Retinal pigment epithelial cell (primary cell): ENCODE data around the gene HEMK1.

Experiments
- DNase-seq: peaks from one replicate; pipeline ENCODE4 v3.0.0-alpha.2; 2010; ENCODE audit warnings: low read depth
- H3K4me3 ChIP-seq: 2 replicates; pipeline ENCODE4 v1.5.1; 2011; ENCODE audit warnings: mild to moderate bottlenecking, low read length, control low read depth, moderate library complexity
- CTCF ChIP-seq: conservative IDR thresholded peaks from 2 replicates; pipeline ENCODE4 v1.5.1; 2011; ENCODE audit warnings: low read depth, low read length, control low read depth, inconsistent platforms

The HEMK1 gene

GRCh38 chr3:50616003-50616769 lies 46.9 kb downstream of the HEMK1 start:
- no peak for DNase-seq
- H3K4me3 ChIP-seq, result peak overlapping the region; percentile 73
- TF ChIP-seq CTCF, result peak; percentile 100

GRCh38 chr3:50616770-50617095 lies 47.4 kb downstream of the HEMK1 start:
- no peak for TF ChIP-seq CTCF
- H3K4me3 ChIP-seq, result peak overlapping the region; percentile 73
- no peak for DNase-seq

- peak within 1 kb of the TSS; percentile 73 for H3K4me3 ChIP-seq
- TF ChIP-seq CTCF, result no peak
- no peak for DNase-seq
Measured at GRCh38 chr3:50617096-50617791, 47.9 kb downstream of the HEMK1 start, which contains the start of gene MAPKAPK3. Gene MAPKAPK3, plus strand, starts transcription at chr3:50617151. Its CDS starts 415 bp downstream, at chr3:50617566.

GRCh38 chr3:50617911-50618481 lies 48.7 kb downstream of the HEMK1 start:
- peak overlapping the region; percentile 73 for H3K4me3 ChIP-seq
- DNase-seq, result no peak
- TF ChIP-seq CTCF, result no peak

GRCh38 chr3:50620420-50620819 lies 51.1 kb downstream of the HEMK1 start:
- H3K4me3 ChIP-seq, result no peak overlapping the region
- TF ChIP-seq CTCF, result peak; percentile 11
- DNase-seq, result no peak

- DNase-seq, result no peak
- no peak for TF ChIP-seq CTCF
- no peak overlapping the region for H3K4me3 ChIP-seq
Measured at GRCh38 chr3:50620820-50621219, 51.5 kb downstream of the HEMK1 start.
